Stimulated activated CD8-positive, alpha-beta memory T cell treated with anti-CD3 and anti-CD28 coated beads, Interleukin-4, amount 100 ng/mL, for 1 hour (primary cell): ENCODE results near the gene STAT3.

Experiments
- DNase-seq, 2 donors: peaks; one replicate each; pipeline ENCODE4 v3.0.0-alpha.2; 2020; ENCODE audit warnings: low read depth in 2 of 2, low spot score in 1 of 2

The STAT3 gene

GRCh38 chr17:42282478-42283080, 105.7 kb downstream of the STAT3 start:
- DNase-seq, result no peak

GRCh38 chr17:42281571-42282096, 106.6 kb downstream of the STAT3 start:
- DNase-seq, result no peak

- no peak for DNase-seq
Observed at GRCh38 chr17:42279776-42280630, 108.2 kb downstream of the STAT3 start.

GRCh38 chr17:42277342-42277712, 110.9 kb downstream of the STAT3 start:
- DNase-seq, result no peak

GRCh38 chr17:42276609-42277341, 111.5 kb downstream of the STAT3 start:
- DNase-seq, result no peak

GRCh38 chr17:42276359-42276608, 112.0 kb downstream of the STAT3 start, which contains the start of gene STAT5B:
TSS of gene STAT5B (minus strand) at chr17:42276391. CDS start at chr17:42232127, 44,264 bp downstream.
- no peak for DNase-seq

- DNase-seq, result no peak
Observed at GRCh38 chr17:42275527-42276358, 112.5 kb downstream of the STAT3 start.

- no peak for DNase-seq
Observed at GRCh38 chr17:42274812-42275526, 113.3 kb downstream of the STAT3 start.

GRCh38 chr17:42274253-42274542, 114.0 kb downstream of the STAT3 start:
- DNase-seq, result no peak

GRCh38 chr17:42273474-42274252, 114.6 kb downstream of the STAT3 start:
- no peak for DNase-seq

GRCh38 chr17:42272162-42272907, 115.9 kb downstream of the STAT3 start:
- no peak for DNase-seq

GRCh38 chr17:42271779-42272035, 116.5 kb downstream of the STAT3 start:
- no peak for DNase-seq

GRCh38 chr17:42271006-42271778, 117.0 kb downstream of the STAT3 start:
- no peak for DNase-seq

- DNase-seq, result no peak
Observed at GRCh38 chr17:42270596-42270995, 117.6 kb downstream of the STAT3 start.

- no peak for DNase-seq
Observed at GRCh38 chr17:42270170-42270535, 118.1 kb downstream of the STAT3 start.

GRCh38 chr17:42268236-42268635, 120.0 kb downstream of the STAT3 start:
- DNase-seq, result no peak

GRCh38 chr17:42266918-42267766, 121.1 kb downstream of the STAT3 start:
- no peak for DNase-seq

- no peak for DNase-seq
Observed at GRCh38 chr17:42266462-42266861, 121.8 kb downstream of the STAT3 start.
